ENCODE results near the gene CFAP44. TPM values are rescaled to one million over a fixed set of nuclear protein-coding genes. Genes with fewer than 3 reads are reported as not detected.

Gene CFAP44
- total RNA-seq, 2 donors from 2014 or later = 7.9 to 11.5 TPM

DNA sequence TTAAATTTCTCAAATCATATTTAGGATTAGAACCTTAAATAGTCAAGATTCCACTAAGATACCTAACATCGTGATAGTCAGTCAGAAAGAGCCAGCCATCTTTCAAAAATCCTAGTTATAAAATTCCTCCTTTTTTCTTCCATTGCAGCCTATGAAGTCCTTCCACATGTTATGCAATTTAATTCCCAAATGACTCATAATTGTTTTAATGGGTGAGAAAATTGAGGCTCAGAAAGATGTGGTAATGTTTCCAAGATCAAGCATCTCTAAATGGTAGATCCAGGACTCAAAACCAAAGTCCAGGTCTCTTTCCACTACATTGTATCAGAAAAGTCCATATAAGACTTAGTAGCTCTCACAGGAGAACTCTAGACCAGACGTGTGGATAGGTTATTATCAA lies 9.5 kb downstream of the CFAP44 start:
- Mint-ChIP-seq H3K36me3 (peaks cover 23% of the 10 kb centered on the region), H3K4me3 (no peak overlapping the region), H3K27ac (no peak overlapping the region), H3K4me1 (ENCODE audit: low read depth in 2 of 2) (no peaks in the 10 kb centered on the region), H3K9me3 (no peaks in the 10 kb centered on the region), H3K27me3 (no peaks in the 10 kb centered on the region)
- ATAC-seq (no peak), DNase-seq (ENCODE audit: low spot score) (no peak)

DNA sequence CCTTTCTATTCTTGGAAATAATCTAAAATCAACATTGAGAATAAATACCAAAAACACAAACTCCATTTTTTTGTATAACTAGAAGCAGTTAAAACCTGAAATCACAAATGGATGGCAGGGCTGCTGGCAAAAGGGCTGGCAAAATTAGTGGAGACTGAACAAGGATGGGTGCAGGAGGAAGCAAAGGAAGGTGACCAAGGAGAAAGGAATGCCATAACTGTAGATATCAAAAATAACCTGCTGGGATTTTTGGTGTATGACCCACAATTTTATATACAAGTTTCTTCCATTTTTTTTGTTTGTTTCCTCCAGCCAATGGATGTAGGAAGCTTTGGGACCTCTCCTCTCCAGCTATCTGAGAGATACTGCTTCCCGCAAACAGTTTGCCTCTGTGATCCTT lies 12.7 kb downstream of the CFAP44 start:
- Mint-ChIP-seq H3K36me3 (peaks cover 51% of the 10 kb centered on the region), H3K4me3 (no peak overlapping the region), H3K9me3 (no peaks in the 10 kb centered on the region), H3K27me3 (no peaks in the 10 kb centered on the region), H3K27ac (no peak overlapping the region), H3K4me1 (ENCODE audit: low read depth in 2 of 2) (peaks cover 3 to 5% of the 10 kb centered on the region in 2 donors)
- DNase-seq (ENCODE audit: low spot score) = no peak
- no peak for ATAC-seq

DNA sequence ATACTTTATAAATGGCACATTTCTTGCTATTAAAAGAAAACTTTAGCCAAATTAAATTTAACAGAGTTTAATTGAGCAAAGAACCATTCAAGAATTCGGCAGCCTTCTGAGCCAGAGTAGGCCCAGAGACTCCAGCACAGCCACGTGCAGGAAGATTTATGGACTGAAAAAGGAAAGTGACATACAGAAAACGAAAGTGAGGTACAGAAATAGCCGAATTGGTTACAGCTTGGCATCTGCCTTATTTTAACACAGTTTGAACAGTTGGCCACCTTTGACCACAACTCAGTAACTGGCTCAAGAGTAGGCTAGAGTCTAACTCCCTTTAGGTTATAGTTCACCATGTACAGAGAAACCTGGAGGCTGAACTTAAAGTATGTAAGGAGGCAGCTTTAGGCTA lies 17.6 kb downstream of the CFAP44 start:
- DNase-seq (ENCODE audit: low spot score) = no peak
- Mint-ChIP-seq H3K4me3 (no peak overlapping the region), H3K27me3 (no peaks in the 10 kb centered on the region), H3K9me3 (no peaks in the 10 kb centered on the region), H3K4me1 (ENCODE audit: low read depth in 2 of 2) (peaks cover 3 to 5% of the 10 kb centered on the region in 2 donors), H3K27ac (no peak overlapping the region), H3K36me3 (peaks cover 52% of the 10 kb centered on the region)
- ATAC-seq = no peak

DNA sequence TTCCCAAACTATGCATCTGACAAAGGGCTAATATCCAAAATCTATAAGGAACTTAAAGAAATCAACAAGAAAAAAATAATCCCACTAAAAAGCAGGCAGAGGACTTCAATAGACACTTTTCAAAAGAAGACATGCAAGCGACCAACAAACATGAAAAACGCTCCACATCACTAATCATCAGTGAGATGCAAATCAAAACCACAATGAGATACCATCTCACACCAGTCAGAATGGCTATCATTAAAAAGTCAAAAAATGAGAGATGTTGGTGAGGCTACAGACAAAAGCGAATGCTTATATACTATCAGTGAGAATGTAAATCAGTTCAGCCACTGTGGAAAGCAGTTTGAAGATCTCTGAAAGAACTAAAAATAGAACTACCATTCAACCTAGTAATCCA lies 20.2 kb downstream of the CFAP44 start:
- no peaks in the 10 kb centered on the region for H3K27me3 Mint-ChIP-seq
- no peak for ATAC-seq
- no peak overlapping the region for H3K4me3 Mint-ChIP-seq
- H3K27ac Mint-ChIP-seq = no peak overlapping the region
- no peaks in the 10 kb centered on the region for H3K9me3 Mint-ChIP-seq
- peaks cover 29% of the 10 kb centered on the region for H3K36me3 Mint-ChIP-seq
- peaks cover 3 to 5% of the 10 kb centered on the region in 2 donors for H3K4me1 Mint-ChIP-seq (ENCODE audit: low read depth in 2 of 2)
- no peak for DNase-seq (ENCODE audit: low spot score)

DNA sequence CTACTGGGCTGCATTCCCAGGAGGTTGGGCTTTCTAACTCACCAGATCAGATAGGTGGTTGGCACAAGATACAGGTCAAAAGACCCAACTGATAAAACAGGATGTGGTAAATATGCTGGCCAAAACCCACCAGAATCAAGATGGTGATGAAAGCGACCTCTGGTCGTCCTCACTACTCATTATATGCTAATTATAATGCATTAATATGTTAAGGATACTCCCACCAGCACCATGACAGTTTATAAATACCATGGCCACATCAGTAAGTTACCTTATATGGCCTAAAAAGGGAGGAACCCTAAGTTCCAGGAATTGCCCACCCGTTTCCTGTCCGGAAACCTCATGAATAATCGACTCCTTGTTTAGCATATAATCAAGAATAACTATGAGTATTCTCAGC lies 31.6 kb downstream of the CFAP44 start:
- peaks cover 21% of the 10 kb centered on the region for H3K36me3 Mint-ChIP-seq
- no peak overlapping the region for H3K4me3 Mint-ChIP-seq
- no peak overlapping the region for H3K27ac Mint-ChIP-seq
- peaks cover 9% of the 10 kb centered on the region for H3K9me3 Mint-ChIP-seq
- H3K27me3 Mint-ChIP-seq = no peaks in the 10 kb centered on the region
- DNase-seq (ENCODE audit: low spot score) (no peak), ATAC-seq (no peak)
- peaks cover 0 to 4% of the 10 kb centered on the region in 2 donors for H3K4me1 Mint-ChIP-seq (ENCODE audit: low read depth in 2 of 2)

DNA sequence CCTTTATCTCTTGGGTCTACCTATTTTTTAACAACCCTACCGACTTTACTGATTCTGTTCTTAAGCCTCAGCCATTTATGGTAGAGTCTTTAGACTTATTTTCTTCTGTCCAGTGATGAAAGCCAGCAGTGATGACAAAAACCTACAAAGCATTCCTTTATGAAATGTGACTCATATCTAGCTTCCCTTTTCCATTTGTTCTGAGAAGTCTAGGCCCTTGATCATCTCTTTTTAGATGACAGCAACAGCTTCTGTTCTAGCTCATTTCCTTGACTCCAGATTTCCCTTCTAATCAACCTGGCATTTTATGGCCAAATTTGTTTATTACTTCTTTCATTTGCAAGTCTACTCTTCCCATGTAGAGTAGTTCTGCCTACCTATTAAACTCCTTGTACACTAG lies 36.1 kb downstream of the CFAP44 start:
- Mint-ChIP-seq H3K4me1 (ENCODE audit: low read depth in 2 of 2) (peaks cover 0 to 4% of the 10 kb centered on the region in 2 donors), H3K36me3 (no peaks in the 10 kb centered on the region), H3K9me3 (no peaks in the 10 kb centered on the region), H3K4me3 (no peak overlapping the region), H3K27ac (no peak overlapping the region), H3K27me3 (no peaks in the 10 kb centered on the region)
- ATAC-seq (no peak), DNase-seq (ENCODE audit: low spot score) (no peak)

- Mint-ChIP-seq H3K4me3 (no peak overlapping the region), H3K27me3 (no peaks in the 10 kb centered on the region), H3K4me1 (ENCODE audit: low read depth in 2 of 2) (peaks cover 0 to 4% of the 10 kb centered on the region in 2 donors), H3K27ac (no peak overlapping the region), H3K36me3 (no peaks in the 10 kb centered on the region), H3K9me3 (no peaks in the 10 kb centered on the region)
- ATAC-seq = no peak
- no peak for DNase-seq (ENCODE audit: low spot score)
Measured at GRCh38 chr3:113404637-113405036, 36.7 kb downstream of the CFAP44 start.

Other genes starting within 250 kb of the CFAP44 start
- 1 to 10 TPM in 1 of 2 donors, not detected in 1; 1.5 TPM for gene BOC, start 229.9 kb downstream of the CFAP44 start, total RNA-seq
- 10 to 100 TPM; 17.8 to 21.0 TPM for gene SPICE1, start 73.7 kb upstream of the CFAP44 start, total RNA-seq
- gene SIDT1, start 91.1 kb upstream of the CFAP44 start, total RNA-seq = 10 to 100 TPM; 34.5 to 44.1 TPM

Measured in natural killer cell treated with Interleukin-12 subunit alpha and Interleukin-12 subunit beta and Interleukin-15 and Interleukin-18, amount 100 ng/mL, for 72 hours (primary cell).